GM19452 (cell line): Measurements from ENCODE around the gene SETDB1.

Experiments
- ATAC-seq: cut with Tn5 transposase; IDR thresholded peaks from one replicate; pipeline ENCODE4 v1.9.1; 2021; ENCODE audit not compliant: unreplicated experiment

SETDB1 gene

GRCh38 chr1:151001602-151002001 lies 75.4 kb downstream of the SETDB1 start:
- ATAC-seq = no peak

DNA sequence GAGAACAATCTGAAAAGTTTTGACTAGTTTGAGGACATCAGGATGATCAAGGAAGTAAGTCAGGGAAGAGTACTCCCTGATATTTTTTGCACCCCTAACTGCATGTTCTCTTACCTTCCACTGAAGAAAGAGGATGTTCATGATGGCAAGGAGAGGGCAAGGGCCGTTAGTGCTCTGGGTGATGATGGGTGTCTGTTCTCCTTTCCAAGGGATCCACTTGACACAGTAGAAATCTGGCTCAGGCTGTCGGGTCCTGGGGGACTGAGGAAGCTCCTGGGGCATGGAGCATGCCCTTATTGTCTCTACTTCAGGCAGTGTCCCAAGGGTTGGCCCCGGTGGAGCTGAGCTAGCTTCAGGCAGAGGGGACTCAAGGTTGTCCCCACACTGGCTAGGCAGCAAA lies 75.9 kb downstream of the SETDB1 start:
- ATAC-seq = no peak

- no peak for ATAC-seq
These were observed 76.4 kb downstream of the SETDB1 start for GRCh38 chr1:151002611-151003010.

DNA sequence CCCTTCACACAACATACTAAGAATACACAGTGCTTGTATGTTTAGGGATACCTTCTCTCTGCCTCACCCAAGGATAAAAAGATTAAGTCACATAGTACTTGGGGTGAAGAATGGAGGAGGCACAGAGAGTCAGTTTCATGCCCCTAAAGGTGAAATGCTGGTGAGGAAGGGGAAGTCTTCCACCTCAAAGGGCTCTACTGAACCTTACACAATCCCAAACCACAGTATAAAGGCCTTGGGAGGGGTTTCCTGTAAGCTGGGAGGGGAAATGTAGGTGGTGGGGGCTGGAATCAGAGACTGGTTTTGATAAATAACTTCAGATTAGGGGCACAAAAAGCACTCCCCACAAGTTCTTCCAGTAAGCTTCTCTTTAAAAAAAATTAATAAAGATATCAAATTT lies 77.0 kb downstream of the SETDB1 start:
- no peak for ATAC-seq

GRCh38 chr1:151005729-151006319 lies 79.7 kb downstream of the SETDB1 start:
- no peak for ATAC-seq

- ATAC-seq = no peak
These were observed 80.3 kb downstream of the SETDB1 start, which contains the start of gene MINDY1 for GRCh38 chr1:151006327-151007052. TSS of gene MINDY1 (minus strand) at chr1:151006902. CDS start at chr1:151002617, 4,285 bp downstream.

DNA sequence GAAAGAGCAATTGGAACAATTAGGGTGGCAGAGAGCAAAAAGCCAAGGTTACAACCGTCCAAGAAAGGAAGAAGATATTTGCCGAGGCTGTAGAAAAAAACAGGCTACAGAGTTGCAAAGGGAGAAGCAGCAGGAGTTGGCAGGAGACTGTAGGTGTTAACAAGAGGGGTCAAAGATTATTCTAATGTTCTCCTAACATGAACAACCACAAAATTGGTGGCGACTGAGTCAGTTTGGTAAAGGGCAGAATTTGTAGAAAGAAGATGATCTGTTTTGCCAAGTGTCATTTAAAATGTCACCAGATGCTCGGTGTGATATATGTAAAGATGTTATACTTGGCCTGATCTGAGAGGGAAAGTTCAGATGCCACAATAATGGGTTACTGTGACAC lies 81.7 kb downstream of the SETDB1 start:
- ATAC-seq = no peak

- ATAC-seq = peak; percentile 67
These were observed 82.4 kb downstream of the SETDB1 start, which contains the start of gene PRUNE1 for GRCh38 chr1:151008244-151009205. TSS of gene PRUNE1 (plus strand) at chr1:151008449. CDS start at chr1:151008633, 184 bp downstream.

- no peak for ATAC-seq
These were observed 83.0 kb downstream of the SETDB1 start for GRCh38 chr1:151009206-151009587.

- ATAC-seq = no peak
These were observed 83.6 kb downstream of the SETDB1 start for GRCh38 chr1:151009674-151010345.

- no peak for ATAC-seq
These were observed 84.2 kb downstream of the SETDB1 start for GRCh38 chr1:151010346-151010726.

DNA sequence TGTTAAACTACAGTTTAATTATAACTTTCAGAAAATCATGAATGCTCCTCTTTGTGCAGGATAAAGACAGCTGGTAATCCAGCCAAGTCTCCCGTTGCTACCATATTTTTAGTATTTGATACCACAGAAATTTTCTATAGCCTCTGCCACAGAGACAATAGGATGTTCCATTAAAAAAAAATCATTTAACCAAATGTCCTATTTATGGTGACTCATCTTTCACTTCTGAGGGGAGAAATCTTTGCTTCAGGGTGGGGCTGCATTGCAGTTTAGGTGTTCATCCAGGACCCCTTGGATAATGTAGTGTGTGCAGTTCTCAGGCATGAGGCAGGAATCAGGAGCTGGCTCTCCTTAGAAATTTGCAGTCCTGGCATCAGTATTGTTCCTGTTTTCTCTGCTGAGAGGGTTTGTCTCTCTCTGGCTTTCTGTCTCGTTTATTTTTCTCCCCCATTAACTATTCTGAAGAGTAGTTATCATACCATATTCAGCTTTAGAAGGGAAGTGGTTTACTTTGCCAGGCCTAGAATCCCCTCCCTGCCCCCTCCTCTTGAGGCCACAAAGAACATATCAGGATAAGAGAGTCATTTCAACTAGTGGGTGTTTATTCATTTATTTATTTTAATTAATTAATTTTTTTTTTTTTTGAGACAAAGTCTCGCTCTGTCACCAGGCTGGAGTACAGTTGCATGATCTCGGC lies 85.1 kb downstream of the SETDB1 start:
- ATAC-seq = no peak

GRCh38 chr1:151012684-151013471 lies 86.7 kb downstream of the SETDB1 start:
- ATAC-seq = no peak

DNA sequence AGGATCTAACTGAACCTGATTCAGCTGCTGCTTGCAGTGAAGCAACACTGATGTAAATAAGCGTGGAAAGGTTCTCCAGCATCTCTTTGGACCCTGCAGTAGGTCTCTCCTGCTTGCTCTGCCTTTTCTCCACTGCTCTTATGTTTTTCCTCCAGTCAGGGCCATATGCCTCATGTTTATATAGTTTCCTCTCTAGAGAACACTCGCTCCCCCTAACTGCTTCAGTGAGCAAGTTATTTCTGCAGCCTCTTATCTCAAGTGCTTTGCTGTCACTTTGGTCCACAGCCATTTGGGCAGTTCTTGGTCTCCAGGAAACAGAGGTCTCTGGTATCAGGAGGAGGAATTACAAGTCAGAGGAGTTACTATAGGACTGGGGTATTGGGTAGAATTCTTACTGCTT lies 87.4 kb downstream of the SETDB1 start:
- no peak for ATAC-seq
